ENCODE results near the gene RBFOX2. TPM values are rescaled to one million over a fixed set of nuclear protein-coding genes. Genes with fewer than 3 reads are reported as not detected.

Gene RBFOX2
- total and polyA plus RNA-seq, 2 of the 8 experiments (the other 6 are each of a cell fraction or from before 2014, with no cell fraction given) = 121 to 122 TPM

- H3K9ac ChIP-seq (replicated peaks in 1 of 4; ENCODE audit: extremely low read depth in 1 of 4, low read depth in 3 of 4, low read length in 3 of 4) = no peak overlapping the region
- TF ChIP-seq POU5F1 (IDR thresholded peaks at IDR 0.05; ENCODE audit: low read depth, low read length) = no peak
- TF ChIP-seq FOSL1 (IDR thresholded peaks at IDR 0.05; ENCODE audit: insufficient read depth, low read depth, low read length) = no peak
- TF ChIP-seq TEAD4 (IDR thresholded peaks at IDR 0.05; ENCODE audit: low read depth, low read length) = no peak
- no peak for TF ChIP-seq E2F6 (IDR thresholded peaks at IDR 0.05)
- no peak for TF ChIP-seq SP1 (IDR thresholded peaks at IDR 0.05; ENCODE audit: low read depth, low read length)
- TF ChIP-seq SIRT6 (IDR thresholded peaks at IDR 0.05; ENCODE audit: low read length) = no peak
- no peak for TF ChIP-seq CREB1 (IDR thresholded peaks at IDR 0.05)
- no peak for TF ChIP-seq SAP30 (IDR thresholded peaks at IDR 0.05; ENCODE audit: insufficient read depth, insufficient replicate concordance, low read length)
- TF ChIP-seq EP300 (IDR thresholded peaks at IDR 0.05; ENCODE audit: borderline replicate concordance in 1 of 2, low read depth in 2 of 2, low read length in 2 of 2) = no peak
- no peak for TF ChIP-seq JUND (IDR thresholded peaks at IDR 0.05; ENCODE audit: low read length)
- TF ChIP-seq PHF8 (conservative IDR thresholded peaks at IDR 0.05; ENCODE audit: low read depth, low read length) = no peak
Measured at GRCh38 chr22:35971456-35972119, 57.0 kb downstream of the RBFOX2 start.

More at GRCh38 chr22:35971456-35972119, 57.0 kb downstream of the RBFOX2 start:
- no peak overlapping the region for H3K56ac ChIP-seq (replicated peaks; ENCODE audit: insufficient read length, low read depth, low read length)
- H3K4me2 ChIP-seq (ENCODE audit: insufficient read depth in 1 of 2, low read depth in 2 of 2, low read length in 2 of 2) = no peak overlapping the region
- no peaks in the 10 kb centered on the region for H3K27me3 ChIP-seq (replicated peaks in 1 of 4; ENCODE audit: control insufficient read depth in 3 of 4, extremely low read depth in 1 of 4, insufficient read depth in 3 of 4, low read length in 3 of 4)
- H2BK20ac ChIP-seq (ENCODE audit: low read length) = no peak overlapping the region
- ChIA-PET POLR2A (ENCODE audit: partially characterized antibody) (interaction anchor here (0.7 to 0.9 kb wide), 2 partner anchors 10 to 11 kb away, joined by 3 to 4 read pairs; no protein-coding TSS in a partner anchor), CTCF (ENCODE audit: partially characterized antibody) (interaction anchor here (0.6 to 1.5 kb wide), 3 partner anchors 41 to 217 kb away, joined by 3 to 6 read pairs (median 3); no protein-coding TSS in a partner anchor)
- H3K23me2 ChIP-seq (ENCODE audit: low read depth, low read length) = no peaks in the 10 kb centered on the region; the same call in 1 of the 2 replicates
- no peak overlapping the region for H3K4me3 ChIP-seq (ENCODE audit: extremely low read depth in 1 of 4, insufficient read depth in 2 of 4, low read depth in 3 of 4, low read length in 4 of 4)
- no peak overlapping the region for H4K5ac ChIP-seq (ENCODE audit: insufficient read length, low read depth, low read length)
- H3K14ac ChIP-seq (ENCODE audit: insufficient read length) = no peak overlapping the region
- no peaks in the 10 kb centered on the region for H3K36me3 ChIP-seq (ENCODE audit: control insufficient read depth in 2 of 4, insufficient read depth in 4 of 4, low read length in 3 of 4)
- H2BK5ac ChIP-seq (ENCODE audit: low read depth, low read length) = no peak overlapping the region
- no peak overlapping the region; the same call in 1 of the 2 replicates for H2BK12ac ChIP-seq (ENCODE audit: low read depth, low read length)
- H2AK5ac ChIP-seq (ENCODE audit: low read depth, low read length) = no peak overlapping the region
- peaks cover 7 to 78% of the 10 kb centered on the region in 2 experiments; a peak in 3 of 4 replicates for H3K79me2 ChIP-seq (ENCODE audit: control insufficient read depth in 1 of 2, insufficient read depth in 2 of 2, low read length in 2 of 2)
- FAIRE-seq = no peak
- WGBS, 2 experiments (ENCODE audit: extremely low coverage in 1 of 2, insufficient coverage in 1 of 2, insufficient read length in 1 of 2, insufficient replicate concordance in 2 of 2, low coverage in 1 of 2, low lambda C conversion rate in 2 of 2, missing lambda C conversion rate in 1 of 2) = 81% methylated on average over 3 of the region's 3 CpGs; no CpG with 5 or more reads in 1 of the 2 experiments
- H4K20me1 ChIP-seq (replicated peaks in 1 of 2; ENCODE audit: control insufficient read depth in 1 of 2, insufficient read depth in 2 of 2, low read length in 2 of 2) = peaks cover 1% of the 10 kb centered on the region in 2 experiments
- DNase-seq (ENCODE audit: low read depth in 1 of 2, low spot score in 2 of 2) = no peak
- H3K18ac ChIP-seq (ENCODE audit: extremely low read depth, low read length) = no peak overlapping the region
- H3K4me1 ChIP-seq (replicated peaks in 1 of 4; ENCODE audit: control insufficient read depth in 3 of 4, insufficient read depth in 4 of 4, low read length in 3 of 4) = peaks cover 0 to 8% (median 5%) of the 10 kb centered on the region in 4 experiments; a peak in 4 of 7 replicates
- H3K27ac ChIP-seq (ENCODE audit: low read depth, low read length) = no peak overlapping the region
- no peak overlapping the region for H4K8ac ChIP-seq (ENCODE audit: extremely low read depth, insufficient read depth, low read length)
- H2AFZ ChIP-seq (ENCODE audit: low read length) = no peak overlapping the region
- H3K4ac ChIP-seq (replicated peaks; ENCODE audit: insufficient read length, low read depth, low read length) = no peak overlapping the region
- no peak overlapping the region for H4K91ac ChIP-seq (replicated peaks; ENCODE audit: insufficient read length, low read length)
- H2BK15ac ChIP-seq (ENCODE audit: low read length) = no peak overlapping the region
- no peak overlapping the region for H3K23ac ChIP-seq (ENCODE audit: insufficient read length)
- H3K79me1 ChIP-seq (ENCODE audit: low read depth, low read length) = peaks cover 2% of the 10 kb centered on the region; the same call in 1 of the 2 replicates
- no peak overlapping the region for H2BK120ac ChIP-seq (replicated peaks; ENCODE audit: low read depth, low read length)
- H3K9me3 ChIP-seq (ENCODE audit: insufficient read depth in 2 of 2, low read depth in 1 of 2, low read length in 1 of 2) = no peaks in the 10 kb centered on the region

All from H1 (cell line).